WTC11 (cell line): Measurements from ENCODE around the gene CPNE1. TPM values are rescaled to one million over a fixed set of nuclear protein-coding genes. Genes with fewer than 3 reads are reported as not detected.

ENCODE experiments used
- ATAC-seq: fragments of 200-7000 bp; cut with Tn5 transposase; 2 replicates; pipeline ENCODE4 v1.10.0; 2021; ENCODE audit warnings: mild to moderate bottlenecking, moderate library complexity
- CTCF ChIA-PET: fragments of 300-600 bp; sonication (Branson Sonifier 250); formaldehyde crosslinking; loops from one replicate; lab custom pipeline; 2021; ENCODE audit warnings: antibody characterized with exemption; lab: Charles Lee
- POLR2A ChIA-PET: fragments of 350-600 bp; sonication (Branson Sonifier 250); formaldehyde crosslinking; loops from one replicate; lab custom pipeline; 2021; ENCODE audit warnings: antibody characterized with exemption; lab: Charles Lee
- DNase-seq: peaks from one replicate; pipeline ENCODE4 v3.0.0; 2021; ENCODE audit warnings: low spot score
- H3K27ac Mint-ChIP-seq: 2 replicates; pipeline ENCODE4 v1.8.0; 2021; ENCODE audit warnings: mixed read lengths
- H3K27me3 Mint-ChIP-seq: 2 replicates; pipeline ENCODE4 v1.8.0; 2021; ENCODE audit warnings: low read depth, mild to moderate bottlenecking, moderate library complexity, mixed read lengths
- H3K36me3 Mint-ChIP-seq: 2 replicates; pipeline ENCODE4 v1.8.0; 2021; ENCODE audit warnings: mixed read lengths
- H3K4me1 Mint-ChIP-seq: 2 replicates; pipeline ENCODE4 v1.8.0; 2022; ENCODE audit warnings: mixed read lengths
- H3K4me3 Mint-ChIP-seq: 2 replicates; pipeline ENCODE4 v1.8.0; 2021; ENCODE audit warnings: mild to moderate bottlenecking, moderate library complexity, mixed read lengths
- H3K9me3 Mint-ChIP-seq: 2 replicates; pipeline ENCODE4 v1.8.0; 2021; ENCODE audit warnings: mixed read lengths
- CREB1 ChIP-seq: sonication (generic); formaldehyde crosslinking; IDR thresholded peaks from 2 replicates; pipeline ENCODE4 v1.8.0; 2023; ENCODE audit warnings: mild to moderate bottlenecking, missing genetic modification reagents
- EMX1 ChIP-seq: fragments of 250-450 bp; sonication (Bioruptor Pico); IDR thresholded peaks from 2 replicates; pipeline ENCODE4 v1.8.0; 2021; ENCODE audit warnings: mild to moderate bottlenecking
- GRHL2 ChIP-seq: fragments of 250-450 bp; sonication (Bioruptor Pico); IDR thresholded peaks from 2 replicates; pipeline ENCODE4 v1.8.0; 2022; ENCODE audit warnings: mild to moderate bottlenecking, moderate library complexity; ENCODE audit not compliant: insufficient replicate concordance, severe bottlenecking
- HMGA2 ChIP-seq: fragments of 250-450 bp; sonication (Bioruptor Pico); IDR thresholded peaks from 2 replicates; pipeline ENCODE4 v1.4.0; 2021; ENCODE audit warnings: mild to moderate bottlenecking, moderate library complexity
- NFYB ChIP-seq: sonication (generic); formaldehyde crosslinking; conservative IDR thresholded peaks from 2 replicates; pipeline ENCODE4 v1.8.0; 2022; ENCODE audit warnings: low read depth, missing genetic modification reagents
- ZBTB21 ChIP-seq: sonication (generic); formaldehyde crosslinking; IDR thresholded peaks from 2 replicates; pipeline ENCODE4 v1.8.1; 2023; ENCODE audit warnings: mild to moderate bottlenecking, missing genetic modification reagents, borderline replicate concordance
- ZNF219 ChIP-seq: sonication (generic); formaldehyde crosslinking; IDR thresholded peaks from 2 replicates; pipeline ENCODE4 v1.8.0; 2023; ENCODE audit warnings: missing genetic modification reagents, mild to moderate bottlenecking, borderline replicate concordance
- ZNF232 ChIP-seq: sonication (generic); formaldehyde crosslinking; IDR thresholded peaks from 2 replicates; pipeline ENCODE4 v1.8.0; 2022; ENCODE audit warnings: mild to moderate bottlenecking, missing genetic modification reagents
- ZNF423 ChIP-seq: fragments of 250-450 bp; sonication (Bioruptor Pico); IDR thresholded peaks from 2 replicates; pipeline ENCODE4 v2.1.2; 2022; ENCODE audit warnings: mild to moderate bottlenecking, moderate library complexity
- total RNA-seq: library from RNA; stranded (reverse); gene quantifications from 3 replicates; pipeline ENCODE4 v1.2.3, GENCODE V29; 2021
- TF ChIP-seq, protein P1 (sequence below): fragments of 250-450 bp; sonication (Bioruptor Pico); IDR thresholded peaks from 2 replicates; pipeline ENCODE4 v1.9.0; 2021; ENCODE audit warnings: mild to moderate bottlenecking
- TF ChIP-seq, protein P2 (sequence below): sonication (generic); formaldehyde crosslinking; IDR thresholded peaks from 2 replicates; pipeline ENCODE4 v1.8.1; 2023; ENCODE audit warnings: mild to moderate bottlenecking, missing genetic modification reagents, moderate library complexity
- TF ChIP-seq, protein P3 (sequence below): sonication (generic); formaldehyde crosslinking; IDR thresholded peaks from 2 replicates; pipeline ENCODE4 v1.8.1; 2022; ENCODE audit warnings: low read depth, mild to moderate bottlenecking, moderate library complexity, missing genetic modification reagents, borderline replicate concordance
- TF ChIP-seq, protein P4 (sequence below): sonication (generic); formaldehyde crosslinking; IDR thresholded peaks from 2 replicates; pipeline ENCODE4 v1.8.1; 2023; ENCODE audit warnings: mild to moderate bottlenecking, moderate library complexity, missing genetic modification reagents
- TF ChIP-seq, protein P5 (sequence below): sonication (generic); formaldehyde crosslinking; IDR thresholded peaks from 2 replicates; pipeline ENCODE4 v1.8.1; 2023; ENCODE audit warnings: mild to moderate bottlenecking, missing genetic modification reagents
- TF ChIP-seq, protein P6 (sequence below): fragments of 250-450 bp; sonication (Bioruptor Pico); IDR thresholded peaks from 2 replicates; pipeline ENCODE4 v1.9.0; 2021; ENCODE audit warnings: mild to moderate bottlenecking, borderline replicate concordance

CPNE1 gene
- total RNA-seq, 1 experiment from 2014 or later = 312 TPM

DNA sequence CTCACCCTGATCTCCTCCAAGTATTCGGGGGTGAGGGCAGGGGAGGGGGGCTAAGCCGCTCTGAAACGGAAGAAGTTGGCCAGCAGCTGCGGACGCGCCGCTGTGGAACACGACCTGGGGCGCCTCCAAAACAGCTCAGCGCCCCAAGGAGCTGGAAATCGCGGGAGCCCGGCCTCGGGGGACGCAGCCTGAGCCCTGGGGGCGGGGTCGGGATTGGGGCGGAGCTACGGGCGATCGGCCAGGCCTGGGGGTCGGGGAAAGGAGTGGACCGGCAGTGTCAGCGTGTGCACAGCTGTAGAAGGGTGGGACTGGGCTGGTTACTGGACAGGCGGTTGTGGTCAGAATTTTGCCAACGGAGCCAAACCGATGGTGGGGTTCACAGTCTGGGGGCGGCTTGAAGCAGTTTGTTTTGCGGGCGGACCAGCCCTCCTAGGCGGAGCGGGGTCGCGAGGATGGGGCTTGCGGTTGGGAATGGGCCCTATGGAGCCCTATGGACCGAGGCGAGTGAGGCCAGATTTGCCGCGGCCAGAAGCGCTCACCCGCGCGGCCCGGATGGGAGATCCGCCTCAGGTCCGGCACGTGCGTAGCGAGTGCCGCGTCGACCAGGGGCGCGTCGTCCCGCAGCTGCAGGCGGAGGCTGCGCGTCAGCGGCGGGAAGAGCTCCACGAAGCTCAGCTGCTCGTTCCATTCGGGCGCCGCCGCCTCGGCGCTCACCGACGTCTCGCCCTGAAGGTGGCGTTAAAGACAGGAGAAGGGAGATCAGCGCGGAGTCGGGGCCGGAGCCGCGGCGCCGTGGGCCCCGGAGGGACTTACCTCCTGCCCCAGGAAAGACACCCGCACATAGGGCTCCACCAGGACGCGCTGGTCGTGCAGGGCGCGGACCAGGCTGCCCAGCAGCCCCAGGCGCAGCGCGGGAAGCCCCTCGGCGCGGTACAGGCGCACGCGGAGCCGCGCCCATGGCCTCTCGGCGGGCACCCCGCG lies 63.4 kb downstream of the CPNE1 start (continued):
- TF ChIP-seq, protein P1, sequence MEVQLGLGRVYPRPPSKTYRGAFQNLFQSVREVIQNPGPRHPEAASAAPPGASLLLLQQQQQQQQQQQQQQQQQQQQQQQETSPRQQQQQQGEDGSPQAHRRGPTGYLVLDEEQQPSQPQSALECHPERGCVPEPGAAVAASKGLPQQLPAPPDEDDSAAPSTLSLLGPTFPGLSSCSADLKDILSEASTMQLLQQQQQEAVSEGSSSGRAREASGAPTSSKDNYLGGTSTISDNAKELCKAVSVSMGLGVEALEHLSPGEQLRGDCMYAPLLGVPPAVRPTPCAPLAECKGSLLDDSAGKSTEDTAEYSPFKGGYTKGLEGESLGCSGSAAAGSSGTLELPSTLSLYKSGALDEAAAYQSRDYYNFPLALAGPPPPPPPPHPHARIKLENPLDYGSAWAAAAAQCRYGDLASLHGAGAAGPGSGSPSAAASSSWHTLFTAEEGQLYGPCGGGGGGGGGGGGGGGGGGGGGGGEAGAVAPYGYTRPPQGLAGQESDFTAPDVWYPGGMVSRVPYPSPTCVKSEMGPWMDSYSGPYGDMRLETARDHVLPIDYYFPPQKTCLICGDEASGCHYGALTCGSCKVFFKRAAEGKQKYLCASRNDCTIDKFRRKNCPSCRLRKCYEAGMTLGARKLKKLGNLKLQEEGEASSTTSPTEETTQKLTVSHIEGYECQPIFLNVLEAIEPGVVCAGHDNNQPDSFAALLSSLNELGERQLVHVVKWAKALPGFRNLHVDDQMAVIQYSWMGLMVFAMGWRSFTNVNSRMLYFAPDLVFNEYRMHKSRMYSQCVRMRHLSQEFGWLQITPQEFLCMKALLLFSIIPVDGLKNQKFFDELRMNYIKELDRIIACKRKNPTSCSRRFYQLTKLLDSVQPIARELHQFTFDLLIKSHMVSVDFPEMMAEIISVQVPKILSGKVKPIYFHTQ (CRISPR knock-in tag) = no peak

DNA sequence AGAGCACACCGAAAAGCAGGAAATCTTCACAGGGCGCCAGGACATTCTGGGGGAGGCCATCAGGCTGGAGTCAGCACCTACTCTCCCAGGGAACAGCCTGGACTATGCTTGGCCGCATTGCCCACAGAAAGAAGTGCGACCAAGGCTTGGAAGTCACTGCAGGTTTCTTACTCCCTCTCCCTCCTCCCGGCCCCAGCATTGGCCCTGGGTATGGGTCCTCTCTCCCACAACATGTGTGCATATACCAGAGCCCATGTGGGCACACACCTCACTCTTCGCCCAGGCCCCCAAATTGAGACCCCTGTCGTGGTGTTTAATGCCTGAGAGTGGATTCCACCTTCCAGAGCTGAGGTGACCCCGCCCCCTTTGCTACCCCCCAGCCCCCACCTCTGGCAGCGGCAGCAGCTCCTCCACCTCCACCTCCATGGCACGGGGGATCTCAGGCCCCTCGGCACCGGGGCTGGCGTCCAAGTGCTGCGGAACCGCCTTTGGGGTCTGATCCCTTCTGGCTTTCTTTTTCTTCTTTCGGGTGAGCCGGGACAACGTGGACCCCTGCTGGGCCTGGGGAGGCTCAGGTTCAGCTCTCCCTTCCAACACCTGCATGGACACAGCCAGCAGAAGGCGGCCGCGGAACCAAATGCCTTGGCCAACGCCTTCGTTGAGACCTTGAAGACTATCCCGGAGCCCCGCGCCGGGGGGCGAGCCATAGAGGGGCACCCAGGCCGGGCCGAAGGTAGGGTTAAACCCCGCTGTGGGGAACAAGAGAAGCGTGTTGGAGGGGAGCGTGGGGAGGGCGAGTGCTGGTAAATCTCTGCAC lies 64.3 kb downstream of the CPNE1 start:
- Mint-ChIP-seq H3K27me3 (peaks cover 74% of the 10 kb centered on the region), H3K27ac (no peak overlapping the region), H3K4me3 (peak overlapping the region; percentile 76), H3K36me3 (no peaks in the 10 kb centered on the region), H3K9me3 (no peaks in the 10 kb centered on the region), H3K4me1 (peaks cover 9% of the 10 kb centered on the region)
- ATAC-seq (peak; percentile 2; the same call in 1 of the 2 replicates), DNase-seq (peak; percentile 59)
- POLR2A ChIA-PET = interaction anchor here (0.8 to 1.6 kb wide), 6 partner anchors 15 to 354 kb away, joined by 3 to 8 read pairs (median 4); partner anchors contain the start of genes RBM39, SCAND1 and SPAG4
- CTCF ChIA-PET = interaction anchor here (0.7 to 2.1 kb wide), 14 partner anchors 11 to 602 kb away, joined by 3 to 62 read pairs (median 6); partner anchors contain the start of genes ERGIC3, SCAND1 and SPAG4
- no peak for TF ChIP-seq ZNF423 (CRISPR knock-in tag)
- no peak for TF ChIP-seq ZBTB21
- TF ChIP-seq GRHL2 (CRISPR knock-in tag) = no peak
- TF ChIP-seq, protein P2, sequence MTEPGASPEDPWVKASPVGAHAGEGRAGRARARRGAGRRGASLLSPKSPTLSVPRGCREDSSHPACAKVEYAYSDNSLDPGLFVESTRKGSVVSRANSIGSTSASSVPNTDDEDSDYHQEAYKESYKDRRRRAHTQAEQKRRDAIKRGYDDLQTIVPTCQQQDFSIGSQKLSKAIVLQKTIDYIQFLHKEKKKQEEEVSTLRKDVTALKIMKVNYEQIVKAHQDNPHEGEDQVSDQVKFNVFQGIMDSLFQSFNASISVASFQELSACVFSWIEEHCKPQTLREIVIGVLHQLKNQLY (CRISPR knock-in tag) = no peak
- TF ChIP-seq, protein P3, sequence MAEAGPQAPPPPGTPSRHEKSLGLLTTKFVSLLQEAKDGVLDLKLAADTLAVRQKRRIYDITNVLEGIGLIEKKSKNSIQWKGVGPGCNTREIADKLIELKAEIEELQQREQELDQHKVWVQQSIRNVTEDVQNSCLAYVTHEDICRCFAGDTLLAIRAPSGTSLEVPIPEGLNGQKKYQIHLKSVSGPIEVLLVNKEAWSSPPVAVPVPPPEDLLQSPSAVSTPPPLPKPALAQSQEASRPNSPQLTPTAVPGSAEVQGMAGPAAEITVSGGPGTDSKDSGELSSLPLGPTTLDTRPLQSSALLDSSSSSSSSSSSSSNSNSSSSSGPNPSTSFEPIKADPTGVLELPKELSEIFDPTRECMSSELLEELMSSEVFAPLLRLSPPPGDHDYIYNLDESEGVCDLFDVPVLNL (CRISPR knock-in tag) = no peak
- TF ChIP-seq, protein P4, sequence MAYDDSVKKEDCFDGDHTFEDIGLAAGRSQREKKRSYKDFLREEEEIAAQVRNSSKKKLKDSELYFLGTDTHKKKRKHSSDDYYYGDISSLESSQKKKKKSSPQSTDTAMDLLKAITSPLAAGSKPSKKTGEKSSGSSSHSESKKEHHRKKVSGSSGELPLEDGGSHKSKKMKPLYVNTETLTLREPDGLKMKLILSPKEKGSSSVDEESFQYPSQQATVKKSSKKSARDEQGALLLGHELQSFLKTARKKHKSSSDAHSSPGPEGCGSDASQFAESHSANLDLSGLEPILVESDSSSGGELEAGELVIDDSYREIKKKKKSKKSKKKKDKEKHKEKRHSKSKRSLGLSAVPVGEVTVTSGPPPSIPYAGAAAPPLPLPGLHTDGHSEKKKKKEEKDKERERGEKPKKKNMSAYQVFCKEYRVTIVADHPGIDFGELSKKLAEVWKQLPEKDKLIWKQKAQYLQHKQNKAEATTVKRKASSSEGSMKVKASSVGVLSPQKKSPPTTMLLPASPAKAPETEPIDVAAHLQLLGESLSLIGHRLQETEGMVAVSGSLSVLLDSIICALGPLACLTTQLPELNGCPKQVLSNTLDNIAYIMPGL (CRISPR knock-in tag) = no peak
- TF ChIP-seq ZNF232 (CRISPR knock-in tag) = 0 out of 2 replicates have a peak, but pooled peaks have one; percentile 44

DNA sequence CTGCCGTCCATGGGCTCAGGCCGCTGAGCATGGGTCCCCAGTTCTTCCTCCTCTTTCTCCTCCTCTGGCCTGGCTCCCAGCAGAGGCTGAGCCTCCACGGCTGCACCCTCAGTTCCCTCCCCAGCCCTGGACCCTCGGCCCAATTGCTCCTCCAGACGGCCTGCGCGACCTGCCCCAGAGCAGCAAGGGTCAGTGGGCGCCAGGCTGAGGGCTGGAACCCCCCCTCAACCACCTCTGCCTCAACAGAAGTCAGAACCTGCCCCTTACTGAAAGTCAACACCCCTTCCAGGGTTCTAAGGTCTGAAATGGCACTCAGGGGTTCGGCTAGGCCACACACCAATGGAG lies 65.0 kb downstream of the CPNE1 start:
- peak overlapping the region; percentile 14; the same call in 1 of the 2 replicates for H3K4me3 Mint-ChIP-seq
- peaks cover 5% of the 10 kb centered on the region for H3K4me1 Mint-ChIP-seq
- no peak overlapping the region for H3K27ac Mint-ChIP-seq
- ATAC-seq (no peak), DNase-seq (no peak)
- no peaks in the 10 kb centered on the region for H3K9me3 Mint-ChIP-seq
- CTCF ChIA-PET = interaction anchor here (1.1 to 2.1 kb wide), 6 partner anchors 12 to 539 kb away, joined by 5 to 62 read pairs (median 10); partner anchors contain the start of genes SCAND1 and SPAG4
- no peaks in the 10 kb centered on the region for H3K36me3 Mint-ChIP-seq
- peaks cover 70% of the 10 kb centered on the region for H3K27me3 Mint-ChIP-seq
- POLR2A ChIA-PET = no interaction called here
- TF ChIP-seq HMGA2 (no peak), EMX1 (no peak), CREB1 (CRISPR knock-in tag) (no peak), ZBTB21 (no peak), NFYB (CRISPR knock-in tag) (no peak), ZNF219 (no peak)
- TF ChIP-seq, protein P5, sequence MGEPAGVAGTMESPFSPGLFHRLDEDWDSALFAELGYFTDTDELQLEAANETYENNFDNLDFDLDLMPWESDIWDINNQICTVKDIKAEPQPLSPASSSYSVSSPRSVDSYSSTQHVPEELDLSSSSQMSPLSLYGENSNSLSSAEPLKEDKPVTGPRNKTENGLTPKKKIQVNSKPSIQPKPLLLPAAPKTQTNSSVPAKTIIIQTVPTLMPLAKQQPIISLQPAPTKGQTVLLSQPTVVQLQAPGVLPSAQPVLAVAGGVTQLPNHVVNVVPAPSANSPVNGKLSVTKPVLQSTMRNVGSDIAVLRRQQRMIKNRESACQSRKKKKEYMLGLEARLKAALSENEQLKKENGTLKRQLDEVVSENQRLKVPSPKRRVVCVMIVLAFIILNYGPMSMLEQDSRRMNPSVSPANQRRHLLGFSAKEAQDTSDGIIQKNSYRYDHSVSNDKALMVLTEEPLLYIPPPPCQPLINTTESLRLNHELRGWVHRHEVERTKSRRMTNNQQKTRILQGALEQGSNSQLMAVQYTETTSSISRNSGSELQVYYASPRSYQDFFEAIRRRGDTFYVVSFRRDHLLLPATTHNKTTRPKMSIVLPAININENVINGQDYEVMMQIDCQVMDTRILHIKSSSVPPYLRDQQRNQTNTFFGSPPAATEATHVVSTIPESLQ (CRISPR knock-in tag) = no peak
- TF ChIP-seq, protein P6, sequence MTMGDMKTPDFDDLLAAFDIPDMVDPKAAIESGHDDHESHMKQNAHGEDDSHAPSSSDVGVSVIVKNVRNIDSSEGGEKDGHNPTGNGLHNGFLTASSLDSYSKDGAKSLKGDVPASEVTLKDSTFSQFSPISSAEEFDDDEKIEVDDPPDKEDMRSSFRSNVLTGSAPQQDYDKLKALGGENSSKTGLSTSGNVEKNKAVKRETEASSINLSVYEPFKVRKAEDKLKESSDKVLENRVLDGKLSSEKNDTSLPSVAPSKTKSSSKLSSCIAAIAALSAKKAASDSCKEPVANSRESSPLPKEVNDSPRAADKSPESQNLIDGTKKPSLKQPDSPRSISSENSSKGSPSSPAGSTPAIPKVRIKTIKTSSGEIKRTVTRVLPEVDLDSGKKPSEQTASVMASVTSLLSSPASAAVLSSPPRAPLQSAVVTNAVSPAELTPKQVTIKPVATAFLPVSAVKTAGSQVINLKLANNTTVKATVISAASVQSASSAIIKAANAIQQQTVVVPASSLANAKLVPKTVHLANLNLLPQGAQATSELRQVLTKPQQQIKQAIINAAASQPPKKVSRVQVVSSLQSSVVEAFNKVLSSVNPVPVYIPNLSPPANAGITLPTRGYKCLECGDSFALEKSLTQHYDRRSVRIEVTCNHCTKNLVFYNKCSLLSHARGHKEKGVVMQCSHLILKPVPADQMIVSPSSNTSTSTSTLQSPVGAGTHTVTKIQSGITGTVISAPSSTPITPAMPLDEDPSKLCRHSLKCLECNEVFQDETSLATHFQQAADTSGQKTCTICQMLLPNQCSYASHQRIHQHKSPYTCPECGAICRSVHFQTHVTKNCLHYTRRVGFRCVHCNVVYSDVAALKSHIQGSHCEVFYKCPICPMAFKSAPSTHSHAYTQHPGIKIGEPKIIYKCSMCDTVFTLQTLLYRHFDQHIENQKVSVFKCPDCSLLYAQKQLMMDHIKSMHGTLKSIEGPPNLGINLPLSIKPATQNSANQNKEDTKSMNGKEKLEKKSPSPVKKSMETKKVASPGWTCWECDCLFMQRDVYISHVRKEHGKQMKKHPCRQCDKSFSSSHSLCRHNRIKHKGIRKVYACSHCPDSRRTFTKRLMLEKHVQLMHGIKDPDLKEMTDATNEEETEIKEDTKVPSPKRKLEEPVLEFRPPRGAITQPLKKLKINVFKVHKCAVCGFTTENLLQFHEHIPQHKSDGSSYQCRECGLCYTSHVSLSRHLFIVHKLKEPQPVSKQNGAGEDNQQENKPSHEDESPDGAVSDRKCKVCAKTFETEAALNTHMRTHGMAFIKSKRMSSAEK (CRISPR knock-in tag) = no peak
